Measurements from ENCODE around the gene MSRB3.
A peak's percentile ranks its signal among the peaks of the same experiment; 100 is the strongest.

MSRB3 gene

GRCh38 chr12:65334521-65334920, 56.0 kb downstream of the MSRB3 start:
- Histone ChIP-seq H3K18ac (ENCODE audit: low read length) (no peak overlapping the region), H3K14ac (ENCODE audit: low read length) (no peak overlapping the region), H4K8ac (ENCODE audit: low read depth, low read length) (no peak overlapping the region), H3K36me3 (replicated peaks in 1 of 2; ENCODE audit: control insufficient read depth in 2 of 2, insufficient read depth in 2 of 2, low read length in 2 of 2) (no peaks in the 10 kb centered on the region), H3K4ac (ENCODE audit: low read length) (no peak overlapping the region), H3K4me3 (ENCODE audit: low read length in 2 of 2) (no peak overlapping the region), H3K27me3 (ENCODE audit: control insufficient read depth in 3 of 3, insufficient read depth in 3 of 3, low read depth in 1 of 3, low read length in 3 of 3) (no peaks in the 10 kb centered on the region), H3K4me2 (ENCODE audit: insufficient read depth, low read length, poor library complexity, severe bottlenecking) (no peak overlapping the region), H2BK120ac (ENCODE audit: low read depth, low read length) (no peak overlapping the region), H3K9me3 (replicated peaks in 1 of 2; ENCODE audit: control insufficient read depth in 2 of 2, insufficient read depth in 1 of 2, low read depth in 1 of 2, low read length in 2 of 2) (peaks cover 2 to 6% of the 10 kb centered on the region in 2 donors), H2BK5ac (ENCODE audit: low read length) (no peak overlapping the region), H2BK12ac (ENCODE audit: low read length) (no peak overlapping the region), H3K4me1 (ENCODE audit: control insufficient read depth in 2 of 2, insufficient read depth in 1 of 2, low read depth in 1 of 2, low read length in 2 of 2) (peaks cover 4 to 14% of the 10 kb centered on the region in 2 donors), H3K9ac (ENCODE audit: low read depth, low read length, poor library complexity) (no peak overlapping the region), H4K91ac (ENCODE audit: low read depth, low read length, poor library complexity) (no peak overlapping the region), H3K79me1 (ENCODE audit: low read depth, low read length) (peaks cover 2% of the 10 kb centered on the region), H2BK15ac (ENCODE audit: low read length) (no peak overlapping the region), H2AK5ac (ENCODE audit: low read depth, low read length) (no peak overlapping the region), H2AFZ (ENCODE audit: low read length) (no peak overlapping the region), H3K23ac (ENCODE audit: low read depth, low read length, poor library complexity) (no peak overlapping the region), H3K27ac (replicated peaks; ENCODE audit: low read length) (no peak overlapping the region)
- no peak for DNase-seq (ENCODE audit: low spot score)

GRCh38 chr12:65335021-65335714, 56.7 kb downstream of the MSRB3 start:
- Histone ChIP-seq H3K79me1 (ENCODE audit: low read depth, low read length) (peaks cover 2% of the 10 kb centered on the region), H4K91ac (ENCODE audit: low read depth, low read length, poor library complexity) (no peak overlapping the region), H3K14ac (ENCODE audit: low read length) (no peak overlapping the region), H3K4me3 (ENCODE audit: low read length in 2 of 2) (peak overlapping the region in 1 of 2 donors; percentile 11), H3K4me2 (ENCODE audit: insufficient read depth, low read length, poor library complexity, severe bottlenecking) (no peak overlapping the region), H3K9me3 (replicated peaks in 1 of 2; ENCODE audit: control insufficient read depth in 2 of 2, insufficient read depth in 1 of 2, low read depth in 1 of 2, low read length in 2 of 2) (peaks cover 2 to 8% of the 10 kb centered on the region in 2 donors), H2AK5ac (ENCODE audit: low read depth, low read length) (no peak overlapping the region), H3K36me3 (replicated peaks in 1 of 2; ENCODE audit: control insufficient read depth in 2 of 2, insufficient read depth in 2 of 2, low read length in 2 of 2) (no peaks in the 10 kb centered on the region), H3K9ac (ENCODE audit: low read depth, low read length, poor library complexity) (no peak overlapping the region), H2AFZ (ENCODE audit: low read length) (peak overlapping the region; percentile 80), H2BK15ac (ENCODE audit: low read length) (no peak overlapping the region), H2BK5ac (ENCODE audit: low read length) (no peak overlapping the region), H3K4me1 (ENCODE audit: control insufficient read depth in 2 of 2, insufficient read depth in 1 of 2, low read depth in 1 of 2, low read length in 2 of 2) (peaks cover 4 to 14% of the 10 kb centered on the region in 2 donors), H2BK120ac (ENCODE audit: low read depth, low read length) (no peak overlapping the region), H3K18ac (ENCODE audit: low read length) (no peak overlapping the region), H3K27me3 (ENCODE audit: control insufficient read depth in 3 of 3, insufficient read depth in 3 of 3, low read depth in 1 of 3, low read length in 3 of 3) (no peaks in the 10 kb centered on the region), H2BK12ac (ENCODE audit: low read length) (no peak overlapping the region), H3K4ac (ENCODE audit: low read length) (no peak overlapping the region), H3K27ac (replicated peaks; ENCODE audit: low read length) (no peak overlapping the region), H4K8ac (ENCODE audit: low read depth, low read length) (no peak overlapping the region), H3K23ac (ENCODE audit: low read depth, low read length, poor library complexity) (no peak overlapping the region)
- WGBS, 2 donors (ENCODE audit: extremely low coverage in 2 of 2, insufficient read length in 2 of 2, insufficient replicate concordance in 1 of 2): 100% methylated on average over 1 of the region's 5 CpGs; no CpG with 5 or more reads in 1 of the 2 donors
- no peak for DNase-seq (ENCODE audit: low spot score)

- H3K27ac ChIP-seq (replicated peaks; ENCODE audit: low read length): no peak overlapping the region
- H3K4ac ChIP-seq (ENCODE audit: low read length): no peak overlapping the region
- H3K4me3 ChIP-seq (ENCODE audit: low read length in 2 of 2): no peak overlapping the region
- no peak overlapping the region for H2BK120ac ChIP-seq (ENCODE audit: low read depth, low read length)
- WGBS, 2 donors (ENCODE audit: extremely low coverage in 2 of 2, insufficient read length in 2 of 2, insufficient replicate concordance in 1 of 2): no CpG with 5 or more reads among the region's 1 CpG
- H2AFZ ChIP-seq (ENCODE audit: low read length): peak overlapping the region; percentile 80
- H2AK5ac ChIP-seq (ENCODE audit: low read depth, low read length): no peak overlapping the region
- no peak overlapping the region for H3K23ac ChIP-seq (ENCODE audit: low read depth, low read length, poor library complexity)
- H3K14ac ChIP-seq (ENCODE audit: low read length): no peak overlapping the region
- no peak overlapping the region for H4K91ac ChIP-seq (ENCODE audit: low read depth, low read length, poor library complexity)
- no peak overlapping the region for H2BK15ac ChIP-seq (ENCODE audit: low read length)
- no peak for DNase-seq (ENCODE audit: low spot score)
- H3K27me3 ChIP-seq (ENCODE audit: control insufficient read depth in 3 of 3, insufficient read depth in 3 of 3, low read depth in 1 of 3, low read length in 3 of 3): no peaks in the 10 kb centered on the region
- no peak overlapping the region for H3K4me2 ChIP-seq (ENCODE audit: insufficient read depth, low read length, poor library complexity, severe bottlenecking)
- H3K36me3 ChIP-seq (replicated peaks in 1 of 2; ENCODE audit: control insufficient read depth in 2 of 2, insufficient read depth in 2 of 2, low read length in 2 of 2): no peaks in the 10 kb centered on the region
- no peak overlapping the region for H2BK12ac ChIP-seq (ENCODE audit: low read length)
- H3K79me1 ChIP-seq (ENCODE audit: low read depth, low read length): peaks cover 2% of the 10 kb centered on the region
- no peak overlapping the region for H3K18ac ChIP-seq (ENCODE audit: low read length)
- H2BK5ac ChIP-seq (ENCODE audit: low read length): no peak overlapping the region
- H3K9ac ChIP-seq (ENCODE audit: low read depth, low read length, poor library complexity): no peak overlapping the region
- H4K8ac ChIP-seq (ENCODE audit: low read depth, low read length): no peak overlapping the region
- peaks cover 2 to 8% of the 10 kb centered on the region in 2 donors for H3K9me3 ChIP-seq (replicated peaks in 1 of 2; ENCODE audit: control insufficient read depth in 2 of 2, insufficient read depth in 1 of 2, low read depth in 1 of 2, low read length in 2 of 2)
- H3K4me1 ChIP-seq (ENCODE audit: control insufficient read depth in 2 of 2, insufficient read depth in 1 of 2, low read depth in 1 of 2, low read length in 2 of 2): peaks cover 4 to 14% of the 10 kb centered on the region in 2 donors
These were observed 57.5 kb downstream of the MSRB3 start for GRCh38 chr12:65335981-65336380.

- Histone ChIP-seq H4K8ac (ENCODE audit: low read depth, low read length) (no peak overlapping the region), H3K79me1 (ENCODE audit: low read depth, low read length) (no peaks in the 10 kb centered on the region)
- WGBS, 2 donors (ENCODE audit: extremely low coverage in 2 of 2, insufficient read length in 2 of 2, insufficient replicate concordance in 1 of 2): no CpG with 5 or more reads among the region's 1 CpG
These were observed 60.7 kb downstream of the MSRB3 start for GRCh38 chr12:65339161-65339560.

More at GRCh38 chr12:65339161-65339560, 60.7 kb downstream of the MSRB3 start:
- H2BK5ac ChIP-seq (ENCODE audit: low read length): no peak overlapping the region
- H2BK120ac ChIP-seq (ENCODE audit: low read depth, low read length): no peak overlapping the region
- H3K4me2 ChIP-seq (ENCODE audit: insufficient read depth, low read length, poor library complexity, severe bottlenecking): no peak overlapping the region
- H2AFZ ChIP-seq (ENCODE audit: low read length): no peak overlapping the region
- no peak overlapping the region for H3K4me3 ChIP-seq (ENCODE audit: low read length in 2 of 2)
- H3K18ac ChIP-seq (ENCODE audit: low read length): no peak overlapping the region
- H3K4me1 ChIP-seq (ENCODE audit: control insufficient read depth in 2 of 2, insufficient read depth in 1 of 2, low read depth in 1 of 2, low read length in 2 of 2): peaks cover 4 to 14% of the 10 kb centered on the region in 2 donors
- H3K14ac ChIP-seq (ENCODE audit: low read length): no peak overlapping the region
- H3K27ac ChIP-seq (replicated peaks; ENCODE audit: low read length): no peak overlapping the region
- H3K9me3 ChIP-seq (replicated peaks in 1 of 2; ENCODE audit: control insufficient read depth in 2 of 2, insufficient read depth in 1 of 2, low read depth in 1 of 2, low read length in 2 of 2): peaks cover 0 to 8% of the 10 kb centered on the region in 2 donors
- no peak overlapping the region for H4K91ac ChIP-seq (ENCODE audit: low read depth, low read length, poor library complexity)
- DNase-seq (ENCODE audit: low spot score): no peak
- H3K36me3 ChIP-seq (replicated peaks in 1 of 2; ENCODE audit: control insufficient read depth in 2 of 2, insufficient read depth in 2 of 2, low read length in 2 of 2): no peaks in the 10 kb centered on the region
- H2BK15ac ChIP-seq (ENCODE audit: low read length): no peak overlapping the region
- H2BK12ac ChIP-seq (ENCODE audit: low read length): no peak overlapping the region
- no peak overlapping the region for H3K23ac ChIP-seq (ENCODE audit: low read depth, low read length, poor library complexity)
- no peaks in the 10 kb centered on the region for H3K27me3 ChIP-seq (ENCODE audit: control insufficient read depth in 3 of 3, insufficient read depth in 3 of 3, low read depth in 1 of 3, low read length in 3 of 3)
- no peak overlapping the region for H2AK5ac ChIP-seq (ENCODE audit: low read depth, low read length)
- no peak overlapping the region for H3K4ac ChIP-seq (ENCODE audit: low read length)
- no peak overlapping the region for H3K9ac ChIP-seq (ENCODE audit: low read depth, low read length, poor library complexity)

Measured in neuronal stem cell (in vitro differentiated cells).